ENCODE data around the gene GFER. TPM values are rescaled to one million over a fixed set of nuclear protein-coding genes. Genes with fewer than 3 reads are reported as not detected.

The GFER gene
- total and polyA plus RNA-seq, 2 of the 8 experiments (the other 6 are each of a cell fraction or from before 2014, with no cell fraction given) = 17.7 to 37.9 TPM

DNA sequence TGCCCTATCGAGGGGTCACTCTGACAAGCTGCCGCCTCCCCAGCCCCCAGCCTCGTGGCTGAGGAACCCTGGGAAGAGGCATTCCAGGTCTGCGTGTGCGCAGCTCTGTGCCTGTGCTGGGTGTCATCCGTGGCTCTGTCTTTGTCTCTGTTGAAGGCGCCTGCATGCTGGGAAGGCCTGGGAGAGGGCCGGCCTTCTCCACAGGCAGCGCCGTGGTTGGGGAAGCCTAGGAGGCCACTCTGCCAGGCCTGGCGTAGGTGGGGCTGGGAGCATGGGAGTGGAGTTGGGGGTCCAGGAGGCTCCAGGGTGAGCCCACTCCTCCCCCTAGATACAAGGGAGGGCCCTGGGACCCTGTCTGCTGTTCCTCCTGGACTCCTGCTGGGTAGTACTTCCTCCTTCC is 46.0 kb downstream of the GFER start:
- H3K27ac ChIP-seq (ENCODE audit: low read depth, low read length) = no peak overlapping the region
- H4K5ac ChIP-seq (ENCODE audit: insufficient read length, low read depth, low read length) = no peak overlapping the region
- H3K4me2 ChIP-seq (ENCODE audit: insufficient read depth in 1 of 2, low read depth in 2 of 2, low read length in 2 of 2) = no peak overlapping the region
- H3K9me3 ChIP-seq (ENCODE audit: insufficient read depth in 2 of 2, low read depth in 1 of 2, low read length in 1 of 2) = no peaks in the 10 kb centered on the region
- H3K36me3 ChIP-seq (ENCODE audit: control insufficient read depth in 2 of 4, insufficient read depth in 4 of 4, low read length in 3 of 4) = no peaks in the 10 kb centered on the region
- no peak overlapping the region for H3K9ac ChIP-seq (replicated peaks in 1 of 4; ENCODE audit: extremely low read depth in 1 of 4, low read depth in 3 of 4, low read length in 3 of 4)
- H3K4me1 ChIP-seq (replicated peaks in 1 of 4; ENCODE audit: control insufficient read depth in 3 of 4, insufficient read depth in 4 of 4, low read length in 3 of 4) = peaks cover 0 to 8% (median 5%) of the 10 kb centered on the region in 4 experiments; a peak in 5 of 7 replicates
- no peak overlapping the region for H2BK15ac ChIP-seq (ENCODE audit: low read length)
- peaks cover 0 to 25% (median 18%) of the 10 kb centered on the region in 4 experiments; a peak in 5 of 7 replicates for H3K27me3 ChIP-seq (replicated peaks in 1 of 4; ENCODE audit: control insufficient read depth in 3 of 4, extremely low read depth in 1 of 4, insufficient read depth in 3 of 4, low read length in 3 of 4)
- ChIA-PET CTCF (ENCODE audit: partially characterized antibody) (interaction anchor here (0.6 to 2.3 kb wide), 9 partner anchors 12 to 111 kb away, joined by 3 to 7 read pairs (median 4); partner anchors contain the start of genes NTHL1 and TSC2), POLR2A (ENCODE audit: partially characterized antibody) (interaction anchor here (0.9 to 1.0 kb wide), 2 partner anchors 65 to 95 kb away, joined by 3 read pairs; partner anchors contain the start of gene RPS2)
- 98% methylated on average over 11 of the region's 11 CpGs; no CpG with 5 or more reads in 1 of the 2 experiments for WGBS, 2 experiments (ENCODE audit: extremely low coverage in 1 of 2, insufficient coverage in 1 of 2, insufficient read length in 1 of 2, insufficient replicate concordance in 2 of 2, low coverage in 1 of 2, low lambda C conversion rate in 2 of 2, missing lambda C conversion rate in 1 of 2)
- no peak overlapping the region for H3K4me3 ChIP-seq (ENCODE audit: extremely low read depth in 1 of 4, insufficient read depth in 2 of 4, low read depth in 3 of 4, low read length in 4 of 4)
- H3K79me1 ChIP-seq (ENCODE audit: low read depth, low read length) = no peaks in the 10 kb centered on the region
- H2AK5ac ChIP-seq (ENCODE audit: low read depth, low read length) = no peak overlapping the region
- H3K79me2 ChIP-seq (ENCODE audit: control insufficient read depth in 1 of 2, insufficient read depth in 2 of 2, low read length in 2 of 2) = no peaks in the 10 kb centered on the region
- H3K18ac ChIP-seq (ENCODE audit: extremely low read depth, low read length) = no peak overlapping the region
- peaks cover 0 to 11% of the 10 kb centered on the region in 2 experiments for H4K20me1 ChIP-seq (replicated peaks in 1 of 2; ENCODE audit: control insufficient read depth in 1 of 2, insufficient read depth in 2 of 2, low read length in 2 of 2)
- H3K4ac ChIP-seq (replicated peaks; ENCODE audit: insufficient read length, low read depth, low read length) = no peak overlapping the region
- no peak overlapping the region for H3K14ac ChIP-seq (ENCODE audit: insufficient read length)
- no peak overlapping the region for H3K23ac ChIP-seq (ENCODE audit: insufficient read length)
- FAIRE-seq = no peak
- peak overlapping the region; percentile 35; the same call in 1 of the 2 replicates for H4K8ac ChIP-seq (ENCODE audit: extremely low read depth, insufficient read depth, low read length)
- peak overlapping the region; percentile 52; the same call in 1 of the 2 replicates for H2BK5ac ChIP-seq (ENCODE audit: low read depth, low read length)
- peaks cover 7% of the 10 kb centered on the region; the same call in 1 of the 2 replicates for H3K23me2 ChIP-seq (ENCODE audit: low read depth, low read length)
- no peak overlapping the region for H2AFZ ChIP-seq (ENCODE audit: low read length)
- DNase-seq (ENCODE audit: low read depth in 1 of 2, low spot score in 2 of 2) = no peak
- no peak overlapping the region for H2BK20ac ChIP-seq (ENCODE audit: low read length)
- no peak overlapping the region for H4K91ac ChIP-seq (replicated peaks; ENCODE audit: insufficient read length, low read length)
- no peak overlapping the region for H2BK120ac ChIP-seq (replicated peaks; ENCODE audit: low read depth, low read length)
- no peak overlapping the region for H3K56ac ChIP-seq (replicated peaks; ENCODE audit: insufficient read length, low read depth, low read length)
- H2BK12ac ChIP-seq (ENCODE audit: low read depth, low read length) = no peak overlapping the region
- no peak for TF ChIP-seq RNF2 (IDR thresholded peaks at IDR 0.05; ENCODE audit: borderline replicate concordance, low read depth, low read length, missing control alignments, poor library complexity, severe bottlenecking)
- TF ChIP-seq E2F6 (IDR thresholded peaks at IDR 0.05) = no peak
- TF ChIP-seq HDAC2 (IDR thresholded peaks at IDR 0.05; ENCODE audit: borderline replicate concordance in 1 of 2, low read depth in 2 of 2, low read length in 2 of 2) = no peak
- TF ChIP-seq SIRT6 (IDR thresholded peaks at IDR 0.05; ENCODE audit: low read length) = no peak
- no peak for TF ChIP-seq SRF (IDR thresholded peaks at IDR 0.05; ENCODE audit: low read depth, low read length)
- TF ChIP-seq SIN3A (conservative IDR thresholded peaks at IDR 0.05 in 1 of 2, IDR thresholded peaks at IDR 0.05 in 1 of 2; ENCODE audit: low read depth in 1 of 2, low read length in 2 of 2) = no peak
- TF ChIP-seq ATF2 (IDR thresholded peaks at IDR 0.05; ENCODE audit: low read length) = no peak
- TF ChIP-seq CBX8 (IDR thresholded peaks at IDR 0.05; ENCODE audit: borderline replicate concordance, low read depth, low read length) = no peak
- no peak for TF ChIP-seq YY1 (IDR thresholded peaks at IDR 0.05; ENCODE audit: low read depth, low read length)
- no peak for TF ChIP-seq FOSL1 (IDR thresholded peaks at IDR 0.05; ENCODE audit: insufficient read depth, low read depth, low read length)
